Uterus (tissue), 4 donors: ENCODE measurements around the gene CHRNA4. TPM values are rescaled to one million over a fixed set of nuclear protein-coding genes. Genes with fewer than 3 reads are reported as not detected.

Experiments used
- DNase-seq, 2 donors: peaks; one replicate each; pipeline ENCODE4 v3.0.0-alpha.2; 2019 to 2020
- H3K27ac ChIP-seq, 2 donors: fragments of 200-600 bp; sonication (generic); 1 replicate in 1 of 2; 2 replicates in 1 of 2; pipeline ENCODE4 v1.5.1; 2016 to 2018
- H3K27me3 ChIP-seq, 2 donors: fragments of 200-600 bp; sonication (generic); one replicate each; pipeline ENCODE4 v1.5.1; 2018 to 2019; ENCODE audit warnings: control low read depth in 1 of 2
- H3K36me3 ChIP-seq, 2 donors: fragments of 200-600 bp; sonication (generic); one replicate each; pipeline ENCODE4 v1.5.1; 2019; ENCODE audit warnings: control low read depth in 1 of 2
- H3K4me1 ChIP-seq, 2 donors: fragments of 200-600 bp; sonication (generic); one replicate each; pipeline ENCODE4 v1.5.1; 2018 to 2019; ENCODE audit warnings: control low read depth in 1 of 2
- H3K4me3 ChIP-seq, 2 donors: fragments of 200-600 bp; sonication (generic); 1 replicate in 1 of 2; 2 replicates in 1 of 2; pipeline ENCODE4 v1.5.1; 2018 to 2019; ENCODE audit warnings: mild to moderate bottlenecking in 1 of 2
- H3K9me3 ChIP-seq, 2 donors: fragments of 200-600 bp; sonication (generic); one replicate each; pipeline ENCODE4 v1.5.1; 2019; ENCODE audit warnings: control low read depth in 1 of 2
- CTCF ChIP-seq, 4 experiments: fragments of 200-600 bp in 2 of 4; fragments of 450-650 bp in 2 of 4; sonication (generic) in 2 of 4; IDR thresholded peaks; one replicate each; pipeline ENCODE4 v1.5.1; 2016 to 2019; ENCODE audit warnings: antibody characterized with exemption in 4 of 4, mild to moderate bottlenecking in 2 of 4, moderate library complexity in 1 of 4
- POLR2A ChIP-seq, 2 donors: fragments of 450-650 bp; IDR thresholded peaks; one replicate each; pipeline ENCODE4 v1.6.1; 2016; ENCODE audit warnings: antibody characterized with exemption in 2 of 2, mild to moderate bottlenecking in 1 of 2, moderate library complexity in 1 of 2
- intact Hi-C: fragments of 100-400 bp; cut with DNase I; formaldehyde crosslinking; loops from one replicate; pipeline ENCODE4 v1.15.1; 2023; ENCODE audit warnings: low total_unique reads
- total RNA-seq, 4 donors: library from RNA; depleted of rRNA in 3 of 4; stranded (reverse); fragments of >200 nt in 3 of 4; gene quantifications; one replicate each; pipeline versions ENCODE4 v1.1.0 to v1.2.4, GENCODE V29; 2014 to 2023
- donor health status: DM: yes; HTN: yes; CAD: no.

CHRNA4 gene
- total RNA-seq, 4 donors from 2014 or later, result 0.21 to 1.5 TPM; not detected in 2

- intact Hi-C loops, result no loop called here
- H3K4me1 ChIP-seq, result no peaks in the 10 kb centered on the region
- H3K27ac ChIP-seq, result no peak overlapping the region
- no peaks in the 10 kb centered on the region for H3K9me3 ChIP-seq
- H3K4me3 ChIP-seq, result no peak overlapping the region
- no peaks in the 10 kb centered on the region for H3K36me3 ChIP-seq
- TF ChIP-seq POLR2A (IDR thresholded peaks at IDR 0.05) (no peak), CTCF (IDR thresholded peaks at IDR 0.05) (no peak)
- H3K27me3 ChIP-seq, result no peaks in the 10 kb centered on the region
- DNase-seq, result no peak
Measured at GRCh38 chr20:63397946-63398450, 36.8 kb upstream of the CHRNA4 start.

- no peak for DNase-seq
- no peaks in the 10 kb centered on the region for H3K27me3 ChIP-seq
- TF ChIP-seq CTCF (IDR thresholded peaks at IDR 0.05) (no peak), POLR2A (IDR thresholded peaks at IDR 0.05) (no peak)
- no peaks in the 10 kb centered on the region for H3K4me1 ChIP-seq
- no peaks in the 10 kb centered on the region for H3K36me3 ChIP-seq
- intact Hi-C loops, result no loop called here
- no peak overlapping the region for H3K4me3 ChIP-seq
- H3K27ac ChIP-seq, result no peak overlapping the region
- no peaks in the 10 kb centered on the region for H3K9me3 ChIP-seq
Measured at GRCh38 chr20:63397155-63397843, 36.1 kb upstream of the CHRNA4 start.

- Histone ChIP-seq H3K9me3 (no peaks in the 10 kb centered on the region), H3K27me3 (no peaks in the 10 kb centered on the region), H3K27ac (no peak overlapping the region), H3K36me3 (no peaks in the 10 kb centered on the region), H3K4me3 (no peak overlapping the region), H3K4me1 (no peaks in the 10 kb centered on the region)
- intact Hi-C loops, result no loop called here
- TF ChIP-seq POLR2A (IDR thresholded peaks at IDR 0.05), result no peak
- no peak for TF ChIP-seq CTCF (IDR thresholded peaks at IDR 0.05)
- DNase-seq, result no peak
Measured at GRCh38 chr20:63396300-63396699, 35.2 kb upstream of the CHRNA4 start.

GRCh38 chr20:63395723-63396122 lies 34.6 kb upstream of the CHRNA4 start:
- DNase-seq, result no peak
- no peaks in the 10 kb centered on the region for H3K9me3 ChIP-seq
- no peak overlapping the region for H3K27ac ChIP-seq
- H3K27me3 ChIP-seq, result no peaks in the 10 kb centered on the region
- intact Hi-C loops, result no loop called here
- no peaks in the 10 kb centered on the region for H3K36me3 ChIP-seq
- TF ChIP-seq CTCF (IDR thresholded peaks at IDR 0.05) (no peak), POLR2A (IDR thresholded peaks at IDR 0.05) (no peak)
- H3K4me1 ChIP-seq, result no peaks in the 10 kb centered on the region
- no peak overlapping the region for H3K4me3 ChIP-seq

- TF ChIP-seq CTCF (IDR thresholded peaks at IDR 0.05) (no peak), POLR2A (IDR thresholded peaks at IDR 0.05) (no peak)
- H3K9me3 ChIP-seq, result no peaks in the 10 kb centered on the region
- no peaks in the 10 kb centered on the region for H3K4me1 ChIP-seq
- H3K27ac ChIP-seq, result no peak overlapping the region
- no peaks in the 10 kb centered on the region for H3K36me3 ChIP-seq
- intact Hi-C loops, result no loop called here
- no peaks in the 10 kb centered on the region for H3K27me3 ChIP-seq
- no peak overlapping the region for H3K4me3 ChIP-seq
- DNase-seq, result no peak
Measured at GRCh38 chr20:63394920-63395455, 33.8 kb upstream of the CHRNA4 start.
